Activated CD4-positive, alpha-beta T cell treated with anti-CD3 and anti-CD28 coated beads for 36 hours (primary cell): ENCODE data around the gene OVCA2. TPM values are rescaled to one million over a fixed set of nuclear protein-coding genes. Genes with fewer than 3 reads are reported as not detected.

Experiments used
- ATAC-seq: fragments of 200-7000 bp; cut with Tn5 transposase; one replicate; pipeline ENCODE4 v1.10.0; 2021; ENCODE audit warnings: mild to moderate bottlenecking, moderate library complexity
- CTCF ChIA-PET: fragments of 350-600 bp; sonication (Branson Sonifier 250); formaldehyde crosslinking; loops from one replicate; lab custom pipeline; 2021; ENCODE audit warnings: antibody characterized with exemption; lab: Charles Lee
- POLR2A ChIA-PET: fragments of 350-600 bp; sonication (Branson Sonifier 250); formaldehyde crosslinking; loops from one replicate; lab custom pipeline; 2021; ENCODE audit warnings: antibody characterized with exemption, inconsistent platforms; lab: Charles Lee
- DNase-seq: peaks from one replicate; pipeline ENCODE4 v3.0.0-alpha.2; 2020
- H3K27ac Mint-ChIP-seq: one replicate; pipeline ENCODE4 v1.8.0; 2021; ENCODE audit warnings: mixed read lengths
- H3K27me3 Mint-ChIP-seq: one replicate; pipeline ENCODE4 v1.8.0; 2021; ENCODE audit warnings: mixed read lengths
- H3K36me3 Mint-ChIP-seq: one replicate; pipeline ENCODE4 v1.8.0; 2021; ENCODE audit warnings: low read depth, mixed read lengths
- H3K4me1 Mint-ChIP-seq: one replicate; pipeline ENCODE4 v1.8.0; 2021; ENCODE audit warnings: mixed read lengths
- H3K4me3 Mint-ChIP-seq: one replicate; pipeline ENCODE4 v1.8.0; 2021; ENCODE audit warnings: mild to moderate bottlenecking, moderate library complexity, mixed read lengths
- H3K9me3 Mint-ChIP-seq: one replicate; pipeline ENCODE4 v1.8.0; 2021; ENCODE audit warnings: low read depth, mixed read lengths
- intact Hi-C, 2 experiments: fragments of 100-400 bp; cut with DNase I in 1 of 2; cut with micrococcal nuclease in 1 of 2; formaldehyde crosslinking; loops; one replicate each; pipeline versions ENCODE4 v1.14.2 to v1.15.1; 2022 to 2024; cut with DNase I, micrococcal nuclease
- total RNA-seq, 2 experiments: library from RNA; stranded (reverse); gene quantifications; one replicate each; pipeline ENCODE4 v1.2.3, GENCODE V29; 2021

Gene OVCA2
- total RNA-seq, 2 experiments from 2014 or later, result 31.4 to 38.6 TPM

DNA sequence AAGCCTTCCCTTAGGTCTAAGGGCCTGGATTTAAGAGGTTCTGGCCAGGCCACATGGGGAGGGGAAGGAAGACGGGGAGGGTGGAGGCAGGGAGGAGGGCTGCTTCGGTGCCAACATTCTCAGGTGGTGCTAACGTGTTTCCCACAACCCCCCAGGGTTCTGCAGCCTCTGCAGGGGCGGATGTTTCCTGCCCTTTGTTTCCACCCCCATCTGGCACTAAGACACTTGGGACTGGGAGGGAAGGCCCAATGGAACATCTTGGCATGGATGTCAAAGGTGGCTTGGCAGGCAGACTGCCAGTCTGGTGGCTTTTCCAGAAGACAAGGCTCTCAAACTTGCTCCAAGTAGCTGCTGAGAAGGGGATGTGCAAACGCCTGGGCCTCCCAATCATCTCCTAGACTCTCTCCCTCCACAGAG is 25.8 kb downstream of the OVCA2 start:
- no peak overlapping the region for H3K27ac Mint-ChIP-seq
- H3K4me3 Mint-ChIP-seq, result no peak overlapping the region
- no peaks in the 10 kb centered on the region for H3K9me3 Mint-ChIP-seq
- H3K36me3 Mint-ChIP-seq, result peaks cover 68% of the 10 kb centered on the region
- ChIA-PET POLR2A (no interaction called here), CTCF (interaction anchor here (0.6 to 4.6 kb wide), 7 partner anchors 10 to 348 kb away, joined by 3 to 55 read pairs (median 4); partner anchors contain the start of gene HIC1)
- no peak for ATAC-seq
- peaks cover 5% of the 10 kb centered on the region for H3K27me3 Mint-ChIP-seq
- peaks cover 36% of the 10 kb centered on the region for H3K4me1 Mint-ChIP-seq
- DNase-seq, result no peak
- intact Hi-C loops, result no loop called here

- H3K27ac Mint-ChIP-seq, result no peak overlapping the region
- H3K9me3 Mint-ChIP-seq, result no peaks in the 10 kb centered on the region
- ChIA-PET POLR2A (no interaction called here), CTCF (interaction anchor here (0.6 to 4.6 kb wide), 8 partner anchors 11 to 348 kb away, joined by 3 to 55 read pairs (median 4); partner anchors contain the start of gene HIC1)
- intact Hi-C loops, result no loop called here
- peaks cover 68% of the 10 kb centered on the region for H3K36me3 Mint-ChIP-seq
- H3K4me1 Mint-ChIP-seq, result peaks cover 36% of the 10 kb centered on the region
- ATAC-seq (no peak), DNase-seq (no peak)
- no peak overlapping the region for H3K4me3 Mint-ChIP-seq
- peaks cover 5% of the 10 kb centered on the region for H3K27me3 Mint-ChIP-seq
Observed at GRCh38 chr17:2068031-2068518, 26.3 kb downstream of the OVCA2 start.

- Mint-ChIP-seq H3K4me1 (peaks cover 36% of the 10 kb centered on the region), H3K27me3 (peaks cover 5% of the 10 kb centered on the region), H3K4me3 (no peak overlapping the region), H3K27ac (no peak overlapping the region), H3K36me3 (peaks cover 63% of the 10 kb centered on the region), H3K9me3 (no peaks in the 10 kb centered on the region)
- ATAC-seq (peak; percentile 21), DNase-seq (peak; percentile 53)
- POLR2A ChIA-PET, result interaction anchor here (0.7 to 2.6 kb wide), 3 partner anchors 20 to 352 kb away, joined by 3 to 23 read pairs (median 3); no protein-coding TSS in a partner anchor
- intact Hi-C loops, result no loop called here
- CTCF ChIA-PET, result interaction anchor here (0.6 to 4.6 kb wide), 9 partner anchors 11 to 285 kb away, joined by 3 to 55 read pairs (median 4); partner anchors contain the start of gene HIC1
Observed at GRCh38 chr17:2068519-2069051, 26.8 kb downstream of the OVCA2 start.

DNA sequence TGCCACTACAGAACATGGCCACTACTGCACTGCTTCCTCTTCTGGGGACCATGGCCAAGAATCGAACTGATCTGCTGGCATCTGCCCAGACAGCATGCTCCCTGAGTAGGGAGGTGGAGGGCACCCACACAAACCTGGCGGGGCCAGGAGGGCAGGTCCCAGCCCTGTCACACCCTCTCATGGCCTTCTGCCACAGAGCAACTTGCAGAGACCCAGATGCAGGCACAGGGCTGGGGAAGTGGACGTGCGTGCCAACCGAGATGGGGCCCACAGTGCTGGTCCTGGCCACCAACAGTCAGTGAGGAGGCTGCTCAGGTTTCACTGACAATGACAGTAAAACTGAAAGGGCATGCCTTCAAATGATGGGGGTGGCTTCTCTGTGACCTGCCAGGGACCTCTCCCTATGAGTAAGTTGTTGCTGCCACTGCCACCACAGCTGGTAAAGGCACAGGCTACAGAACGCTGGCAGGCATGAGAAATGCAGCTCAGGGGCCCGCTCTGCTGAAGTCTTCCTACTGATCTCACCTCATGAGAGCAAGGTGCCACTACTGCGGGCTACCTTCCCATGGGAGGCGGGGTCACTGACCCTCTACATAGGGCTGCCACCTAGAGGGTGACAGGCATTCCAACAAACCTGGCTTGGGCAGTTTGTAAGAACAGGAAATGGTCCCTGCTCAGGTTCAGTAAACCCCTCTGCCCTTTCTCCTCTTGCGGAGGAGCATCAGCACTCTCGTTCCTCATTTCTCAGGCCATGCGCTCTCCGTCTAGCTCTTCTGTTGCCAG is 28.6 kb downstream of the OVCA2 start:
- H3K27me3 Mint-ChIP-seq, result peaks cover 3% of the 10 kb centered on the region
- peak overlapping the region; percentile 36 for H3K4me3 Mint-ChIP-seq
- H3K36me3 Mint-ChIP-seq, result peaks cover 52% of the 10 kb centered on the region
- intact Hi-C loops, result loop anchor here (1.0 to 5.0 kb wide), 4 partner anchors 16 to 192 kb away; no protein-coding TSS in a partner anchor
- DNase-seq (peak; percentile 91), ATAC-seq (peak; percentile 88)
- CTCF ChIA-PET, result interaction anchor here (0.6 to 4.6 kb wide), 10 partner anchors 11 to 540 kb away, joined by 3 to 55 read pairs (median 3); partner anchors contain the start of genes HIC1 and OVCA2
- no peaks in the 10 kb centered on the region for H3K9me3 Mint-ChIP-seq
- H3K27ac Mint-ChIP-seq, result peak overlapping the region; percentile 82
- H3K4me1 Mint-ChIP-seq, result peaks cover 36% of the 10 kb centered on the region
- POLR2A ChIA-PET, result interaction anchor here (0.6 to 2.6 kb wide), 6 partner anchors 16 to 283 kb away, joined by 3 to 23 read pairs (median 5); no protein-coding TSS in a partner anchor

DNA sequence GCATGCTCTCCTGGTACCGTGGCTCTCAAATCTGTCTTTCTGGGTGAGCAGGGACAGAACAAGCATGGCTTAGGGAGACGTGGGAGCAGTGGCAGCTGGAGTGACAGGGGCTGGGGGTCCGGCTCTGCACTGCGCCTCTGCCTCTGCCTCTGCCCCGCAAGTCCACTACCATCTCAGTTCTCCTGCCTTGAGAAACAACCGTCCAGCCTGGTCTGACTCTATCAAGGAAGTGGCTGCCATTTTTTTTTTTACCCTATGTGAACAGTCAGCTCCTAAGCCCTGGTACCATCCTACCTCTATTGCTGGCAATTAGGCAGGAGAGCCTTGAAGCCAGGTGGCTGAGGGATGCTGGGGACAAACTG is 29.2 kb downstream of the OVCA2 start:
- Mint-ChIP-seq H3K27me3 (peaks cover 3% of the 10 kb centered on the region), H3K4me3 (peak overlapping the region; percentile 13), H3K4me1 (peaks cover 37% of the 10 kb centered on the region), H3K36me3 (peaks cover 46% of the 10 kb centered on the region), H3K9me3 (no peaks in the 10 kb centered on the region), H3K27ac (peak overlapping the region; percentile 82)
- DNase-seq (no peak), ATAC-seq (no peak)
- intact Hi-C loops, result loop anchor here in 1 of 2 experiments (5.0 kb wide), 1 partner anchor 191 kb away; no protein-coding TSS in a partner anchor
- ChIA-PET CTCF (interaction anchor here (0.8 to 4.6 kb wide), 7 partner anchors 14 to 212 kb away, joined by 3 to 55 read pairs (median 4); partner anchors contain the start of genes HIC1 and OVCA2), POLR2A (interaction anchor here (0.7 to 2.6 kb wide), 4 partner anchors 15 to 183 kb away, joined by 4 to 23 read pairs (median 6); no protein-coding TSS in a partner anchor)

DNA sequence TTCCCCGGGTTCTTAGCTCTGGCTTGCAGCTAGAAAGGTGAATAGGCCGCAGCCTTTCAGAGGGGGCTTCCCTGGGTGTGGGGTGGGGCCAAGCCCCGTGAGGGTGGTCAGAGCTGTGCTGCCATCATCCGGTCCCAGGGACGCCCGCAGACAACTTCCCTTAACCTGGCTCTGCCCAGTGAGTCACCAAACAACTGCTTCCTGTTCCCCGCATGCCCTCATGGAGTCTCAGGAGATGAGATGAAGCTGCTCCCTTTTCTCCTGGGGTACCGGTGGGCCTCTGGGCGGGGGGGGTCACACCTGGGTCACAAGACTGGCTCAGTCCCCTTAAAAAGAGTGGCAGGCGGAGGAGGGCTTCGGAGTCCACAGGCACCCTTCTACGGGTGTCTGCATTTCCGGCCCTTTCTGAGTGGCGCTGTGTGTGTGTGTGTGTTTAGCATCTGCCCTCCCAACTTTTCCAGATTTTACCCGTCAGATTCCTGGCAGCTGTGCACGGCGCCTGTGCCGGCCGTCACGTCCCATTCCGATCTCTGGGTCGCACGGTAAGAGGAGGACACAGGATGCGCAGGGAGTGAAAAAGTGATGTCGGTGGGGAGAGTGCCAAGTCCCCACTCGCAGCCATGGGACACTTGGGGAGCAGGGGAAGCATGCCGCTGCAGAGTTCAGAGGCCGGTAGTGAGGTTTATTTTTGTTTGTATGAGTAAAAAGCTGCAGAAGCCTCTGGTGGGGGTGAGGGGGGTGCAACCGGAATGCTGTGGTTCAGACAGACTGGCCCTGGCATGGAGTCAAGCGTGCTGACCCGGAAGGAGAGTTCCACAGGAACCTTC is 29.8 kb downstream of the OVCA2 start:
- no peak overlapping the region for H3K4me3 Mint-ChIP-seq
- intact Hi-C loops, result loop anchor here in 1 of 2 experiments (5.0 kb wide), 1 partner anchor 191 kb away; no protein-coding TSS in a partner anchor

GRCh38 chr17:2074919-2075318 is 33.1 kb downstream of the OVCA2 start:
- ATAC-seq, result no peak
- peaks cover 48% of the 10 kb centered on the region for H3K36me3 Mint-ChIP-seq
- ChIA-PET POLR2A (no interaction called here), CTCF (interaction anchor here (1.2 kb wide), 1 partner anchor 10 kb away, joined by 3 read pairs; no protein-coding TSS in a partner anchor)
- H3K4me3 Mint-ChIP-seq, result no peak overlapping the region
- DNase-seq, result no peak
- peaks cover 22% of the 10 kb centered on the region for H3K4me1 Mint-ChIP-seq
- no peaks in the 10 kb centered on the region for H3K9me3 Mint-ChIP-seq
- no peaks in the 10 kb centered on the region for H3K27me3 Mint-ChIP-seq
- no peak overlapping the region for H3K27ac Mint-ChIP-seq
- intact Hi-C loops, result loop anchor here in 1 of 2 experiments (5.0 kb wide), 1 partner anchor 187 kb away; no protein-coding TSS in a partner anchor

More for the DNA sequence above, 29.8 kb downstream of the OVCA2 start:
- Mint-ChIP-seq H3K36me3 (peaks cover 46% of the 10 kb centered on the region), H3K4me1 (peaks cover 37% of the 10 kb centered on the region), H3K27me3 (no peaks in the 10 kb centered on the region), H3K9me3 (no peaks in the 10 kb centered on the region), H3K27ac (no peak overlapping the region)
- DNase-seq (no peak), ATAC-seq (no peak)
- POLR2A ChIA-PET, result interaction anchor here (0.6 to 2.6 kb wide), 3 partner anchors 14 to 182 kb away, joined by 3 to 23 read pairs (median 6); no protein-coding TSS in a partner anchor
- CTCF ChIA-PET, result interaction anchor here (1.0 to 4.6 kb wide), 4 partner anchors 14 to 173 kb away, joined by 3 to 55 read pairs (median 10); partner anchors contain the start of genes HIC1 and OVCA2

GRCh38 chr17:2075336-2076086 is 33.7 kb downstream of the OVCA2 start:
- Mint-ChIP-seq H3K9me3 (no peaks in the 10 kb centered on the region), H3K4me3 (no peak overlapping the region), H3K27ac (no peak overlapping the region), H3K27me3 (no peaks in the 10 kb centered on the region), H3K4me1 (peaks cover 17% of the 10 kb centered on the region), H3K36me3 (peaks cover 52% of the 10 kb centered on the region)
- POLR2A ChIA-PET, result no interaction called here
- CTCF ChIA-PET, result no interaction called here
- DNase-seq (no peak), ATAC-seq (no peak)
- intact Hi-C loops, result no loop called here

GRCh38 chr17:2076087-2076984 is 34.5 kb downstream of the OVCA2 start:
- ChIA-PET CTCF (interaction anchor here (0.6 kb wide), 1 partner anchor 56 kb away, joined by 3 read pairs; no protein-coding TSS in a partner anchor), POLR2A (no interaction called here)
- intact Hi-C loops, result no loop called here
- DNase-seq, result no peak
- H3K27ac Mint-ChIP-seq, result no peak overlapping the region
- peaks cover 53% of the 10 kb centered on the region for H3K36me3 Mint-ChIP-seq
- no peaks in the 10 kb centered on the region for H3K9me3 Mint-ChIP-seq
- H3K4me1 Mint-ChIP-seq, result peaks cover 8% of the 10 kb centered on the region
- no peaks in the 10 kb centered on the region for H3K27me3 Mint-ChIP-seq
- H3K4me3 Mint-ChIP-seq, result no peak overlapping the region
- no peak for ATAC-seq
